GM20000 (cell line): ENCODE results near the gene PEX26.
"Not testable (repeated sequence)": the region's sequence is repeated elsewhere in the genome, so short reads cannot be mapped to it uniquely, and the experiment has no call there.

ENCODE experiments used
- DNase-seq: peaks from one replicate; pipeline ENCODE4 v3.0.0; 2012; ENCODE audit warnings: low spot score
- TF ChIP-seq, protein P1 (sequence below): IDR thresholded peaks from 2 replicates; pipeline ENCODE4 v1.5.1; 2012; ENCODE audit warnings: mild to moderate bottlenecking, control low read depth; ENCODE audit errors: extremely low read depth, missing control alignments

The PEX26 gene

GRCh38 chr22:18070041-18070440, 7.7 kb upstream of the PEX26 start:
- TF ChIP-seq, protein P1, sequence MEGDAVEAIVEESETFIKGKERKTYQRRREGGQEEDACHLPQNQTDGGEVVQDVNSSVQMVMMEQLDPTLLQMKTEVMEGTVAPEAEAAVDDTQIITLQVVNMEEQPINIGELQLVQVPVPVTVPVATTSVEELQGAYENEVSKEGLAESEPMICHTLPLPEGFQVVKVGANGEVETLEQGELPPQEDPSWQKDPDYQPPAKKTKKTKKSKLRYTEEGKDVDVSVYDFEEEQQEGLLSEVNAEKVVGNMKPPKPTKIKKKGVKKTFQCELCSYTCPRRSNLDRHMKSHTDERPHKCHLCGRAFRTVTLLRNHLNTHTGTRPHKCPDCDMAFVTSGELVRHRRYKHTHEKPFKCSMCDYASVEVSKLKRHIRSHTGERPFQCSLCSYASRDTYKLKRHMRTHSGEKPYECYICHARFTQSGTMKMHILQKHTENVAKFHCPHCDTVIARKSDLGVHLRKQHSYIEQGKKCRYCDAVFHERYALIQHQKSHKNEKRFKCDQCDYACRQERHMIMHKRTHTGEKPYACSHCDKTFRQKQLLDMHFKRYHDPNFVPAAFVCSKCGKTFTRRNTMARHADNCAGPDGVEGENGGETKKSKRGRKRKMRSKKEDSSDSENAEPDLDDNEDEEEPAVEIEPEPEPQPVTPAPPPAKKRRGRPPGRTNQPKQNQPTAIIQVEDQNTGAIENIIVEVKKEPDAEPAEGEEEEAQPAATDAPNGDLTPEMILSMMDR, result no peak
- DNase-seq, result no peak

- TF ChIP-seq, protein P1, result no peak
- no peak for DNase-seq
Measured at GRCh38 chr22:18070556-18071306, 7.1 kb upstream of the PEX26 start.

- DNase-seq, result not testable (repeated sequence)
Measured at GRCh38 chr22:18071307-18071967, 6.4 kb upstream of the PEX26 start.

- no peak for DNase-seq
- TF ChIP-seq, protein P1, result no peak
Measured at GRCh38 chr22:18071968-18072310, 5.9 kb upstream of the PEX26 start.

GRCh38 chr22:18073467-18073866, 4.3 kb upstream of the PEX26 start:
- no peak for DNase-seq
- TF ChIP-seq, protein P1, result no peak

DNA sequence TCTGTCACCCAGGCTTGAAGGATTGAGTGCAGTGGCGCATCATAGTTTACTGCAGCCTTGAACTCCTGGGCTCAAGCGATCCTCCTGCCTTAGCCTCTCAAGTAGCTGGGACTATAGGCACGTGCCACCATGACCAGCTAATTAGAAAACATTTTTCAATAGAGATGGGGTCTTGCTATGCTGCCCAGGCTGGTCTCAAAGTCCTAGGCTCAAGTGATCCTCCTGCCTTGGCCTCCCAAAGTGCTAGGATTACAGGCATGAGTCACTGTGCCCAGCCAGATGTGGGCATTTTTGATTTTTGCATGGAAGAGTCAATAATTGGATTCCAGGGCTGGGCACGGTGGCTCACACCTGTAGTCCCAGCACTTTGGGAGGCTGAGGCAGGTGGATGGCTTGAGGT, 3.9 kb upstream of the PEX26 start:
- not testable (repeated sequence) for DNase-seq

DNA sequence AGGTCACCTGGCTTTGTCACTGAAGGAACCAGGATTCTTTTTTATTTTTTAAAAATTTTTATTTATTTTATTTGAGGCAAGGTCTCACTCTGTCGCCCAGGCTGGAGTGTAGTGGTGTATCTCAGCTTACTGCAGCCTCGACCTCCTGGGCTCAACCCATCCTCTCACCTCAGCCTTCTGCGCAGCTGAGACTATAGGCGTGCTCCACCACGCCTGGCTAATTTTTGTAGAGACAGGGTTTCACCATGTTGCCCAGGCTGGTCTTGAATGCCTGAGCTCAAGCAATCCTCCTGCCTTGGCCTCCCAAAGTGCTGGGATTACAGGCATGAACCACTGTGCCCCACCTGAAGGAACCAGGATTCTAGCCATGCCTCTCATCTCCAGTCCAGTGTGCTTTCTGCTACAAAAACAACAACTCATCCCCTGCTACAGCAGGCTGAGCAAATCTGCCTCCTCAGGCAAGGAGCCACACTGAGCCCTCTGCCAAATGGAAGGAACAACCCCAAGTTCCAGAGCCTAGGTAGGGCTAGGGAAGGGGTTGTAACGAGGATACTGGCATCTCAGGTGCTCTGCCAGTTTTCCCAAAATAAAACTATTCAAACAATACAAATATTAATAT, 2.6 kb upstream of the PEX26 start:
- TF ChIP-seq, protein P1, result no peak
- DNase-seq, result no peak

DNA sequence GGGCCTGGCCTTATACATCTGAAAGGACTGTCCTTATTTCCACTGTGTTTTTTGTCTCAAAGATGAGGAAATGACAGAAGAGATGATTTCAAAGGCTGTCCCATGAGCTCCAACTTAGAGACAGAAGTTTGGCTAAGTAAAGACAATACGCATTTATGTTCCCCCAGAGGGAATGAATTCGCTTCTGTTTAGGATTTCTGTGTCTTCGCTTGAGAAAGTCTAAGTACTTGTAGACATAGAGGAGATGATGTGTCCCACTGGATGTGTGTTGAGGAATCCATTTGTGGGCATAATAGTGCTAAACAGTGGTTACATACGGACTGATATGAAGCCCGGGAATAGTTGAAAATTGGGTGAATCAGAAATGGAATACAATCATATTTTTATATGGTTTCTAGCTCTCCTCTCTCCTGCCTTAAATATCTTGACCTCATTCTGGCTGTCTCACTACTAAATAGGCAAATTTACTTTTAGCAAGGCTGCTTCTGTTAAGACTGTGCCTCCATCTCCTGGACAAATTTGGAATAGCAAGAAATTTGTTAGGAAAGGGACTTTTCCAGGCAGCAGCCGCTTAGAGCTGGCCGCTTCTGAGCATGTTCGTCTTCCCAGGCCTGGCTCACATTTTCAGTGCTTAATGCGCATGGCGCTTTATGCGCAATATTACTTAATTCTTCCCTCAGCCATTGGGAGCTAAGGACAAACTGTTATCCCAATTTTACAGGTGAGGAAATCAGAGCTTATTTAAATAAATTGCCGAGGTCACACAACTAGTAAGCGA, 1.9 kb upstream of the PEX26 start:
- TF ChIP-seq, protein P1, result peak; percentile 14
- DNase-seq, result peak; percentile 66
